Muscle layer of duodenum (tissue), 2 donors: Measurements from ENCODE around the gene MOCS3.

Experiments used
- H3K27ac ChIP-seq: one replicate; pipeline ENCODE4 v1.7.0; 2013; ENCODE audit warnings: mild to moderate bottlenecking, low read length
- H3K27me3 ChIP-seq: one replicate; pipeline ENCODE4 v1.7.0; 2013; ENCODE audit warnings: low read depth, mild to moderate bottlenecking, control low read depth, low read length
- H3K36me3 ChIP-seq, 2 donors: one replicate each; pipeline ENCODE4 v1.7.0; 2013; ENCODE audit warnings: low read length in 2 of 2, control low read depth in 1 of 2, mild to moderate bottlenecking in 1 of 2; ENCODE audit not compliant: insufficient read depth in 2 of 2, control insufficient read depth in 1 of 2
- H3K4me1 ChIP-seq, 2 donors: one replicate each; pipeline ENCODE4 v1.7.0; 2013; ENCODE audit warnings: low read length in 2 of 2, mild to moderate bottlenecking in 2 of 2, control low read depth in 1 of 2, moderate library complexity in 1 of 2; ENCODE audit not compliant: insufficient read depth in 2 of 2, control insufficient read depth in 1 of 2
- H3K4me3 ChIP-seq, 2 donors: one replicate each; pipeline ENCODE4 v1.7.0; 2013; ENCODE audit warnings: low read length in 2 of 2, low read depth in 1 of 2, mild to moderate bottlenecking in 1 of 2
- H3K9me3 ChIP-seq, 2 donors: one replicate each; pipeline ENCODE4 v1.7.0; 2013; ENCODE audit warnings: low read length in 2 of 2, control low read depth in 1 of 2, mild to moderate bottlenecking in 1 of 2; ENCODE audit not compliant: control insufficient read depth in 1 of 2
- donor health status: healthy.

MOCS3 gene

DNA sequence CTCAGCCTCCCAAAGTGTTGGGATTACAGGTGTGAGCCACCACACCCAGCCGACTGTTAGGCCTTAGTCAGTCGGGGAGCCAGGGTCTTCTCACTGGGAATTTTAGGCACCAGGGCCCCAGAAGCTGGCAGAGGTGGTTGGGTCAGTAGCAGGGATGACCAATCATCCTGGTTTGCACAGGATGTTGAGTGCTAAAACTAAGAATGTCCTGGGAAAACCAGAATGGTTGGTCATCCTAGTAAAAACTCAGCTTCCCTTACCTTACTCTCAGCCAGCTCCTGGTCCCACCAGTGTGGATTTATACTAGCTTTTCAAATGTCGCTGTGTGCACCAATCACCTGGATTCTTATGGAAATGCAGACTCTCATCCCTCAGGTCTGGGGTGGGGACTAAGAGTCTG, 32.5 kb downstream of the MOCS3 start:
- H3K4me3 ChIP-seq: no peak overlapping the region
- no peaks in the 10 kb centered on the region for H3K36me3 ChIP-seq
- H3K4me1 ChIP-seq: no peaks in the 10 kb centered on the region
- H3K27ac ChIP-seq: no peak overlapping the region
- peaks cover 5% of the 10 kb centered on the region for H3K27me3 ChIP-seq
- no peaks in the 10 kb centered on the region for H3K9me3 ChIP-seq

DNA sequence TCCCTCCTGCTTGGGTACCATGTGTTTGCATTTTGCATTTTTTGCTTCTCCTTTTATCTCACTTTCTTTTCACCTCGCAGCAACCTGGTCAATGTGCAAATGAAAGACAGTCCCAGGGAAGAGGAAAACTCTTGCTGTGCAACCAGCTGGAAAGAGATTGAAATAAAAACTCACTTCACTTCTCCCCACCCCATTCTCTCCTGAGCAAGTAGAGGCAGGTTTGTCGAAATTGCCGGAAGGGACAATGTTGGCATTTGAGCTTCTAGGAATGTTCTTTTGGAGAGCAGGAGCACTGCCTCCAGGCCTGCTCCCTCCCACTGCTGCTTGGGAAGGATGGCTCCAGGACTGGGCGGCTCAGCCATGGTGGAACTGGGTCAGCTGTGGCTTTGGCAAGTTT, 33.7 kb downstream of the MOCS3 start:
- no peaks in the 10 kb centered on the region for H3K36me3 ChIP-seq
- H3K27me3 ChIP-seq: no peaks in the 10 kb centered on the region

GRCh38 chr20:50992733-50993457, 34.3 kb downstream of the MOCS3 start:
- no peak overlapping the region for H3K27ac ChIP-seq
- H3K9me3 ChIP-seq: no peaks in the 10 kb centered on the region
- no peaks in the 10 kb centered on the region for H3K27me3 ChIP-seq
- no peaks in the 10 kb centered on the region for H3K36me3 ChIP-seq
- H3K4me1 ChIP-seq: no peaks in the 10 kb centered on the region
- no peak overlapping the region for H3K4me3 ChIP-seq

More for the DNA sequence above, 33.7 kb downstream of the MOCS3 start:
- Histone ChIP-seq H3K9me3 (no peaks in the 10 kb centered on the region), H3K27ac (no peak overlapping the region), H3K4me3 (no peak overlapping the region), H3K4me1 (no peaks in the 10 kb centered on the region)

DNA sequence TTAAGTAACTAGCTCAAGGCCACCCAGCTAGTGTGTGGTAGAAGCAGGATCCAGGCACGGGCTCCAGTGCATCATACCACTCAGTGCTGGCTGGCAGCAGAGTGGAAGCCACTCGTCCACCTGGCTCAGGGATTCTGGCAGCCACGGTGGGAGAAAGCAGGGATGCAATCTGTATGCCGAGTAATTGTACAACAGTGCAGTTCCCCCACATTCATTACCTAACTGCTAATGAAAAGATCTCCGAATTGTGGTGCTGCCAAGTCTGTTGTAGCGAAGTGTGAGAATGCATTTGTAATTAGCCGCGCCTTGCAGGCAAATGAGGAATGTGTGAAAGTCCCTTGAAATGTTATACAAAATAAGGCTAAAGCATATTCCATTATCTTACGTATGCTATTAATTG, 35.3 kb downstream of the MOCS3 start:
- no peaks in the 10 kb centered on the region for H3K27me3 ChIP-seq
- no peak overlapping the region for H3K27ac ChIP-seq

GRCh38 chr20:50995506-50995905, 36.9 kb downstream of the MOCS3 start:
- no peak overlapping the region for H3K27ac ChIP-seq
- H3K36me3 ChIP-seq: no peaks in the 10 kb centered on the region
- H3K4me3 ChIP-seq: no peak overlapping the region
- no peaks in the 10 kb centered on the region for H3K4me1 ChIP-seq
- H3K9me3 ChIP-seq: no peaks in the 10 kb centered on the region
- H3K27me3 ChIP-seq: no peaks in the 10 kb centered on the region

More for the DNA sequence above, 35.3 kb downstream of the MOCS3 start:
- Histone ChIP-seq H3K9me3 (no peaks in the 10 kb centered on the region), H3K4me1 (no peaks in the 10 kb centered on the region), H3K4me3 (no peak overlapping the region), H3K36me3 (no peaks in the 10 kb centered on the region)

- no peak overlapping the region for H3K4me3 ChIP-seq
- H3K4me1 ChIP-seq: no peaks in the 10 kb centered on the region
- no peaks in the 10 kb centered on the region for H3K27me3 ChIP-seq
- H3K9me3 ChIP-seq: no peaks in the 10 kb centered on the region
- H3K27ac ChIP-seq: no peak overlapping the region
- H3K36me3 ChIP-seq: no peaks in the 10 kb centered on the region
Measured at GRCh38 chr20:50996901-50997865, 38.6 kb downstream of the MOCS3 start.

- no peaks in the 10 kb centered on the region for H3K27me3 ChIP-seq
- no peak overlapping the region for H3K4me3 ChIP-seq
- no peaks in the 10 kb centered on the region for H3K4me1 ChIP-seq
- no peak overlapping the region for H3K27ac ChIP-seq
- no peaks in the 10 kb centered on the region for H3K36me3 ChIP-seq
- no peaks in the 10 kb centered on the region for H3K9me3 ChIP-seq
Measured at GRCh38 chr20:50999355-50999754, 40.7 kb downstream of the MOCS3 start.

DNA sequence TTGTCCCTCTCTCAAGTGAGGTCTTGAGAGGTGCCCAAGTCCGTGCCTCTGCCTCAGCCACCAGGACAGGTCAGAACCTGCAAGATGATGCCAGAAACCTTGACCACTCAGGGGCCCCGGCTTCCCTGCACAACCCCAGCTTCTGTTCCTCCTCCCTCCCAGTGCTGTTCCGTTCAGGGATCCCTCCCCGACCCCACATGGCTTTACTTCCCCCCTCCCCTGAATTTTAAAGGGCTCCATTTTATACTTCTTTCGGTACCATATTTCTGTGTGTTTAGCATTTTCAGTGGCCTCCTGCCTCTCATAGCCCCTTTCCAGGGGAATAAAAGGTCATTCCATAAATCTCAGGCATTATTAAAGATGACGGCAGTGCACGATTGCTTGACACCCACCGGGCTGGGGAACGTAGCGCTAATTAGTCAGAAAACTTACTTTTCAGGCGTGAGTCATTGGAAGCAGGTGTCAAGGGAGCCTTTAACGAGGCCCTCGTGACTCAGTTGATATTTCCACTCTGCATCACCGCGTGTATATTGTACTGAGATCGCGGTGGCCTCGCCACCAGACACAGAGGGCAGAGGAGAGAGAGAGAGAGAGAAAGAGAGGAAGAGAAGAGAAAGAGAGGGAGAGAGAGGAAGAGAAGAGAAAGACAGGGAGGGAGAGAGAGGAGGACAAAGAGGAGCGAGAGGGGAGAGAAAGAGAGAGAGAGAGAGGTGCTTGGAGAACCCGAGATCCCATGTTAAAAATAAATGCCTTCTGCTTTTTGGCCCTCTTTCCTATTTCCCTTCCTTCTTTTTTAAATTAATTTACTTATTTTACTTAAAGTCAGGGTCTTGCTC, 43.0 kb downstream of the MOCS3 start:
- H3K4me1 ChIP-seq: no peaks in the 10 kb centered on the region
- no peak overlapping the region for H3K4me3 ChIP-seq
- H3K27me3 ChIP-seq: no peaks in the 10 kb centered on the region
- no peaks in the 10 kb centered on the region for H3K9me3 ChIP-seq
- H3K27ac ChIP-seq: no peak overlapping the region
- H3K36me3 ChIP-seq: no peaks in the 10 kb centered on the region

GRCh38 chr20:51002633-51003032, 44.0 kb downstream of the MOCS3 start:
- H3K9me3 ChIP-seq: no peaks in the 10 kb centered on the region
- no peak overlapping the region for H3K27ac ChIP-seq
- no peaks in the 10 kb centered on the region for H3K36me3 ChIP-seq
- H3K4me3 ChIP-seq: no peak overlapping the region
- no peaks in the 10 kb centered on the region for H3K4me1 ChIP-seq
- H3K27me3 ChIP-seq: no peaks in the 10 kb centered on the region

GRCh38 chr20:51003753-51004152, 45.1 kb downstream of the MOCS3 start:
- Histone ChIP-seq H3K4me3 (no peak overlapping the region), H3K27ac (no peak overlapping the region), H3K27me3 (no peaks in the 10 kb centered on the region), H3K4me1 (no peaks in the 10 kb centered on the region), H3K36me3 (no peaks in the 10 kb centered on the region), H3K9me3 (no peaks in the 10 kb centered on the region)

- H3K27me3 ChIP-seq: no peaks in the 10 kb centered on the region
- no peak overlapping the region for H3K4me3 ChIP-seq
- H3K9me3 ChIP-seq: no peaks in the 10 kb centered on the region
- no peak overlapping the region for H3K27ac ChIP-seq
- H3K4me1 ChIP-seq: no peaks in the 10 kb centered on the region
- no peaks in the 10 kb centered on the region for H3K36me3 ChIP-seq
Measured at GRCh38 chr20:51004305-51004727, 45.7 kb downstream of the MOCS3 start.
